Mesothelial cell of epicardium (in vitro differentiated cells): ENCODE measurements around the gene LRRC52. TPM values are rescaled to one million over a fixed set of nuclear protein-coding genes. Genes with fewer than 3 reads are reported as not detected.

Experiments used
- DNase-seq, 2 experiments: peaks; one replicate each; pipeline ENCODE4 v3.0.0; 2021; ENCODE audit warnings: low spot score in 2 of 2; ENCODE audit not compliant: unreplicated experiment in 2 of 2
- H3K27ac Mint-ChIP-seq: 2 replicates; pipeline ENCODE4 v1.8.0; 2021; ENCODE audit warnings: mixed read lengths
- H3K27me3 Mint-ChIP-seq: 2 replicates; pipeline ENCODE4 v1.8.0; 2021; ENCODE audit warnings: low read depth, mixed read lengths
- H3K36me3 Mint-ChIP-seq: 2 replicates; pipeline ENCODE4 v1.8.0; 2021; ENCODE audit warnings: mixed read lengths
- H3K4me1 Mint-ChIP-seq: 2 replicates; pipeline ENCODE4 v1.8.0; 2021; ENCODE audit warnings: mixed read lengths
- H3K4me3 Mint-ChIP-seq: 2 replicates; pipeline ENCODE4 v1.8.0; 2021; ENCODE audit warnings: mild to moderate bottlenecking, moderate library complexity, mixed read lengths
- H3K9me3 Mint-ChIP-seq: 2 replicates; pipeline ENCODE4 v1.8.0; 2021; ENCODE audit warnings: mixed read lengths
- total RNA-seq: library from RNA; stranded (reverse); gene quantifications from 3 replicates; pipeline ENCODE4 v1.2.1, GENCODE V29; 2021
- TF ChIP-seq, protein P1 (sequence below): fragments of 200-600 bp; sonication (generic); IDR thresholded peaks from one replicate; pipeline ENCODE4 v1.5.0; 2021; ENCODE audit warnings: antibody characterized with exemption; ENCODE audit not compliant: unreplicated experiment

LRRC52 gene
- total RNA-seq, 1 donor from 2014 or later, result not detected

DNA sequence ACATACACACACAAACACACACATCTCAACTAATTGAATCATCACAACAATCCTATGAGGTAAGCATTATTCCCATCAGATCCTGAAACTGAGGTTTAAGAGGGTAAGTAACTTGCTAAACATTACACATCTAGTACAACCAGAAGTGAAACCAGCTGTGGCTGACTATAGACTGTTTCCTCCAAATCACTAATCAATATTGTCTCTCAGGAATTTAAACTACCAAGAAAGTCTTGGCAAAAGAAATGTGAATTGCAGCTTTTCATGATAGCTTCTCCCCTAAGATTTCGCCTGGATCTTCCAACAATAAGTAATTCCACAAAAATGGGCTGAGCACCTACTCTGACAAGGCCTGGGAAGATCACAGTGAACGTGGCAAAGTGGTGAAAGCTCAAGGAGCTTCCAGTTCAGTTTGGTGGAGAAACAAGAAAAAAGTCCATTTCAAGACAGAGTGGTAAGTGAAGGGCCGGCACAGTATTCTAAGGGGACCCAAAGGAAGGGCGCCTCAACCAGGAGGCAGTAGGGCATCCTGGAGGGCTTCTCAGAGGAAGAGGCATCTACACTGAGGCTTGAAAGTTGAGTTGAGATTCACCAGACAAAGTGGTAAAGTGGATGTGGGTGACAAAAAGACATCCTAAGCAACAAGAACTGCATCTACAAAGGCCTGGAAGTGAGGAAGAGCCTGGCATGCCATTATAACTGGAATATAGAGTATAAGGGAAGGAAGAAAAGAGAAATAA is 22.1 kb downstream of the LRRC52 start:
- no peak for DNase-seq
- peaks cover 26% of the 10 kb centered on the region for H3K27me3 Mint-ChIP-seq
- TF ChIP-seq, protein P1, sequence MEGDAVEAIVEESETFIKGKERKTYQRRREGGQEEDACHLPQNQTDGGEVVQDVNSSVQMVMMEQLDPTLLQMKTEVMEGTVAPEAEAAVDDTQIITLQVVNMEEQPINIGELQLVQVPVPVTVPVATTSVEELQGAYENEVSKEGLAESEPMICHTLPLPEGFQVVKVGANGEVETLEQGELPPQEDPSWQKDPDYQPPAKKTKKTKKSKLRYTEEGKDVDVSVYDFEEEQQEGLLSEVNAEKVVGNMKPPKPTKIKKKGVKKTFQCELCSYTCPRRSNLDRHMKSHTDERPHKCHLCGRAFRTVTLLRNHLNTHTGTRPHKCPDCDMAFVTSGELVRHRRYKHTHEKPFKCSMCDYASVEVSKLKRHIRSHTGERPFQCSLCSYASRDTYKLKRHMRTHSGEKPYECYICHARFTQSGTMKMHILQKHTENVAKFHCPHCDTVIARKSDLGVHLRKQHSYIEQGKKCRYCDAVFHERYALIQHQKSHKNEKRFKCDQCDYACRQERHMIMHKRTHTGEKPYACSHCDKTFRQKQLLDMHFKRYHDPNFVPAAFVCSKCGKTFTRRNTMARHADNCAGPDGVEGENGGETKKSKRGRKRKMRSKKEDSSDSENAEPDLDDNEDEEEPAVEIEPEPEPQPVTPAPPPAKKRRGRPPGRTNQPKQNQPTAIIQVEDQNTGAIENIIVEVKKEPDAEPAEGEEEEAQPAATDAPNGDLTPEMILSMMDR, result no peak
- no peaks in the 10 kb centered on the region for H3K36me3 Mint-ChIP-seq
- H3K27ac Mint-ChIP-seq, result no peak overlapping the region
- H3K4me1 Mint-ChIP-seq, result no peaks in the 10 kb centered on the region
- H3K4me3 Mint-ChIP-seq, result no peak overlapping the region
- H3K9me3 Mint-ChIP-seq, result no peaks in the 10 kb centered on the region

DNA sequence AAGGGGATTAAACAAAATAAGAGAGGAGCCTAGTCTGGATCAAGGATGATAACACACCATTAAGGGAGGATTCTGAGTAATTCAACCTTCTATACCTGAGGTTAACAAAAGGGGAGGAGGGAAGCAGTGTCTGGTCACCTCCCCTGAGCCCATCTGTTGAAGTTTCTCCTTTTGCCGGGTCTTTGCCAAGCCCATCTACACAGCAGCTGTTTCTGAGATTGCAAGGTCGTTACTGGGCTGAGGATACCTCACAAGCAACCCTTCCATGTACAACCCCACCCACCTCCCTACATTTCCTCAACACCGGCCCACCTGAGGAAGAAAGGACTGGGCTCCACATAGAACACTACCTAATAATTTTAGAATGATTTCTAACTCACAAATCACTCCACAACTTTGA is 26.3 kb downstream of the LRRC52 start:
- no peak for DNase-seq
- H3K27ac Mint-ChIP-seq, result no peak overlapping the region

DNA sequence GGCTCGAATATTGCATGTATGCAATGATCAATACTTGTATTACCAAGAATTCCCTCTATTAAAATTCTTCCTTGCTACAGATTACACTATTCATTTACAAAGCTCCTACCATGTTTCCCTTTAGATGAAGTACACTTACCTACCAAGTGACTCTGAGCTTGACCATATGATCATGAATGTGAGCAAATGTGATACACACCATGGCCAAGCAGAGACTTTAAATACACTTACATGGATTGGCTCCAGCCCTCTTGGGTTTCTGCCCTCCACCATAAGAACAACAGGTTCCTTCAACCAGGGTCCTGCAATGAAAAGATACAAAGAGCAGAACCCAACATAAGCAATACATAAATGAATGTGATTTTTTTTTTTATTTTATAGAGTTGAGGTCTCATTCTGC is 30.0 kb downstream of the LRRC52 start:
- Mint-ChIP-seq H3K27me3 (peaks cover 4% of the 10 kb centered on the region), H3K9me3 (peaks cover 4% of the 10 kb centered on the region), H3K4me3 (no peak overlapping the region), H3K36me3 (no peaks in the 10 kb centered on the region), H3K4me1 (no peaks in the 10 kb centered on the region), H3K27ac (no peak overlapping the region)
- TF ChIP-seq, protein P1, result no peak
- DNase-seq, result no peak

More for the DNA sequence above, 26.3 kb downstream of the LRRC52 start:
- no peaks in the 10 kb centered on the region for H3K4me1 Mint-ChIP-seq
- no peak overlapping the region for H3K4me3 Mint-ChIP-seq
- H3K27me3 Mint-ChIP-seq, result peaks cover 4% of the 10 kb centered on the region
- H3K36me3 Mint-ChIP-seq, result no peaks in the 10 kb centered on the region
- H3K9me3 Mint-ChIP-seq, result no peaks in the 10 kb centered on the region
- TF ChIP-seq, protein P1, result no peak

DNA sequence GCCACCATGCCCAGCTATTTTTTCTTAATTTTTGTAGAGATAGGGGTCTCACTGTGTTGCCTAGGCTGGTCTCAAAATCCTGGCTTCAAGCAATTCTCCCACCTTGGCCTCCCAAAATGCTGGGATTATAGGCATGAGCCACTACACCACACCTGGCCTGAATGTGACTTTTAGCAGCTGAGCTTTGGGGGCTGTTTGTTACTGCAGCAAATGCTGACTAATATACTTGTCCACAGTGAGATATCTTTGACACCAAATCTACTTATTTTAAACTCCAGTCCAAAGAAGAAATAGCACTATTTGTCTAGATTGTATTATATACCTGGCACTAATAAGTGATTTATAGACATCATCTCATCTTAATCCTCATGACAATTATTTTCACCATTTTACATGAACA is 30.5 kb downstream of the LRRC52 start:
- Mint-ChIP-seq H3K4me3 (no peak overlapping the region), H3K4me1 (no peaks in the 10 kb centered on the region), H3K27me3 (peaks cover 4% of the 10 kb centered on the region), H3K27ac (no peak overlapping the region), H3K9me3 (peaks cover 4% of the 10 kb centered on the region), H3K36me3 (no peaks in the 10 kb centered on the region)
- TF ChIP-seq, protein P1, result no peak
- DNase-seq, result no peak

DNA sequence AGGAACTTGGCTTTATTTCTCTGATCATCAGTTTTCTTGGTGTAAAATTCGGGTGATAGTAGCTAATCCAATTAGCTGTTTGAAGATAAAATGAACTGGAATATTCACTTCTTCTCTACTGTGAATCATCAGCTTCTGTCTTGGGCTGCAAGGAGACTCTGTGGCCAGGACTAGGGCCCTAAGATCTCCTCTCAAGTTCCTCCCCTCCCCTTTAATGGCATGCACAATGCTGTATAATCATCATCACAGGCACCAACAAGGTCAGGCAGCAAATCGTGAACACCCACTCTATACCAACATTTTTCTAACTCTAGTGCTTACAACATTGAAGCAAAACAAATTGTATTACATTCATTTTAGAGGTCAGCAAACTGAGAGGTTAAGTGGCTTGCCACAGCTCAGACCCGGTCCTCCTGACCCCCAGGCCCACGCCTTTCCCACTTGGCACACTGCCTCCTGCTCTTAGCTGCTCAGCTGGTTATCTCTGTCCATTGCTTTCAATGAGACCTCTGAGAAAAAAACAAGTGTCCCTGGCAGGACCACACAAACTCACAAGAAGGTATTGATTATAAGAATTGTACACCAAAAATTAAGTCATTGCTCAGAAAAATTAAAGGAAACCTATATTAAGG is 31.8 kb downstream of the LRRC52 start:
- Mint-ChIP-seq H3K36me3 (no peaks in the 10 kb centered on the region), H3K4me3 (no peak overlapping the region), H3K9me3 (peaks cover 4% of the 10 kb centered on the region), H3K4me1 (no peaks in the 10 kb centered on the region), H3K27ac (no peak overlapping the region), H3K27me3 (no peaks in the 10 kb centered on the region)
- TF ChIP-seq, protein P1, result no peak
- DNase-seq, result no peak
